ENCODE measurements around the gene WDR81. TPM values are rescaled to one million over a fixed set of nuclear protein-coding genes. Genes with fewer than 3 reads are reported as not detected.
"Not testable (repeated sequence)": the region's sequence is repeated elsewhere in the genome, so short reads cannot be mapped to it uniquely, and the experiment has no call there.

WDR81 gene
- total RNA-seq, 2 experiments from 2014 or later, result 6.3 to 7.3 TPM

DNA sequence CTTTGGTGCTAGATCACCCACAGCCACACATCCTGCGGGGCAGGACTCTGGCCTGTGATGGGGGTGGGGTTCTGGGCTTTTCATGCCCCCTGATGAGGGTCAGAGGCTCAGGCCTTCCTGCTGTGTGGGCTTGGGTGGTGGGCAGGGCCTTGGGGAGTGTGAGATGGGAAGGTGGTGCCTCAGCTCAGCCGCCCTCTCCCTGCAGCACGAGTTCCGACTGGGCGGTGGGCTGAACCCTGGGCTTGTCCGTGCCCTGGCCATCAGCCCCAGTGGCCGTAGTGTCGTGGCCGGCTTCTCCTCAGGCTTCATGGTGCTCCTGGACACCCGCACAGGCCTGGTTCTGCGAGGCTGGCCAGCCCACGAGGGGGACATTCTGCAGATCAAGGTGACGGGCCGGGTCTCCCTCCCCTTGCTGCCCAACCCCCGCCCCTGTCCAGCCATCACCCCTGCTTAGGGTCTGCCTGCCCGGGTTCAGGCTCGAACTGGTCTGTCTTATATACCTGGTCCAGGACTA lies 11.4 kb downstream of the WDR81 start:
- intact Hi-C loops (cut with micrococcal nuclease), result no loop called here
- H3K27me3 Mint-ChIP-seq, result no peaks in the 10 kb centered on the region
- POLR2A ChIA-PET, result no interaction called here
- H3K4me1 Mint-ChIP-seq (ENCODE audit: low read depth), result peaks cover 12% of the 10 kb centered on the region
- CTCF ChIA-PET, result interaction anchor here (0.9 kb wide), 1 partner anchor 20 kb away, joined by 3 read pairs; no protein-coding TSS in a partner anchor
- H3K4me3 Mint-ChIP-seq, result no peak overlapping the region
- H3K27ac Mint-ChIP-seq, result no peak overlapping the region
- H3K9me3 Mint-ChIP-seq, result no peaks in the 10 kb centered on the region
- peaks cover 6% of the 10 kb centered on the region for H3K36me3 Mint-ChIP-seq
- no peak for DNase-seq

DNA sequence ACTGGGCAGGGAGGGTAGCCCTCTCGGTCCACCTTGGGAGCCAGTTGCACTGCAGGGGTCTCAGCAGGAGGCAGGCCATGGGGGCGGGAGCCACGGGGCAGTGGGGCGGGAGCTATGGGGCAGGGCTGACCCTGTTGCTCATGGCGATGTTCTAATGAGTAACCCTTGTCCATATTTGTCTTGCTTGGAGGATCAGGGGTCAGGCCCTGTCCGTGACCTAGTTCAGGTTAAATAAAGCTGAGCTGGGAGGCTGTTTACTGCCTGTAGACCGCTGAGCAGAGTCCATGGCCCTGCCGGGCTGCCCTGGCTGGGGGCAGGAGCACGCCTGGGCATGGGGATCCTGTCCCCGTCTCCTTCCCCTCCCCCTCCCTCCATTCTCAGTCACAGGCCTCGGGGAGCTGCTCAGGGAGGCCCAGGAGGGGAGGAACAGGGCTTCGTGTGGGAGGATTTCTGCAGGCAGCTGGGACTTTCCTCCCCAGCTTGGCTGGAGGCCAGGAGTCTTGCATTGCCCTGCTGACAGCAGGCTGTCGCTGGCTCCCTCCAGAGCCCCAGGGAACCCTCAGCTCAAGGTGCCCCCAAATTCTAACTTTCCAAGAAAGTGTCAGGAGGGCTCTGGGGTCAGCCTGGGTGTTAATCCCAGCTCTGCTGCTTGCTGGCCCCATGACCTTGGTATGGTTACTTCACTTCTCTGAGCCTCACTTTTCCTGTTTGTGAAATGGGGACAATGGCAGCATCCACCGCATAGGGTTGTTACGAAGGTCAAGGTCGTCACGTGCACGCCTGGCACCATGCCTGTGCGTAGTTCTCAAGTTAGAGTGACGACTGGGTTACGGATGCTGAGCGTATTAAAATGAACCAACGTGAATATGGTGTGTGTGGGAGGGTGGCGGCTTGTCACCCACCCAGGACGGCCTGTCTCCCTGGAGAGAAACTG lies 12.1 kb downstream of the WDR81 start:
- POLR2A ChIA-PET, result interaction anchor here (0.8 kb wide), 1 partner anchor 20 kb away, joined by 6 read pairs; no protein-coding TSS in a partner anchor
- Mint-ChIP-seq H3K36me3 (peaks cover 6% of the 10 kb centered on the region), H3K27ac (no peak overlapping the region), H3K27me3 (no peaks in the 10 kb centered on the region), H3K4me3 (no peak overlapping the region), H3K9me3 (no peaks in the 10 kb centered on the region), H3K4me1 (ENCODE audit: low read depth) (peaks cover 12% of the 10 kb centered on the region)
- intact Hi-C loops (cut with micrococcal nuclease), result no loop called here
- CTCF ChIA-PET, result interaction anchor here (0.8 to 0.9 kb wide), 2 partner anchors 15 to 20 kb away, joined by 3 read pairs; no protein-coding TSS in a partner anchor
- DNase-seq, result peak; percentile 83

DNA sequence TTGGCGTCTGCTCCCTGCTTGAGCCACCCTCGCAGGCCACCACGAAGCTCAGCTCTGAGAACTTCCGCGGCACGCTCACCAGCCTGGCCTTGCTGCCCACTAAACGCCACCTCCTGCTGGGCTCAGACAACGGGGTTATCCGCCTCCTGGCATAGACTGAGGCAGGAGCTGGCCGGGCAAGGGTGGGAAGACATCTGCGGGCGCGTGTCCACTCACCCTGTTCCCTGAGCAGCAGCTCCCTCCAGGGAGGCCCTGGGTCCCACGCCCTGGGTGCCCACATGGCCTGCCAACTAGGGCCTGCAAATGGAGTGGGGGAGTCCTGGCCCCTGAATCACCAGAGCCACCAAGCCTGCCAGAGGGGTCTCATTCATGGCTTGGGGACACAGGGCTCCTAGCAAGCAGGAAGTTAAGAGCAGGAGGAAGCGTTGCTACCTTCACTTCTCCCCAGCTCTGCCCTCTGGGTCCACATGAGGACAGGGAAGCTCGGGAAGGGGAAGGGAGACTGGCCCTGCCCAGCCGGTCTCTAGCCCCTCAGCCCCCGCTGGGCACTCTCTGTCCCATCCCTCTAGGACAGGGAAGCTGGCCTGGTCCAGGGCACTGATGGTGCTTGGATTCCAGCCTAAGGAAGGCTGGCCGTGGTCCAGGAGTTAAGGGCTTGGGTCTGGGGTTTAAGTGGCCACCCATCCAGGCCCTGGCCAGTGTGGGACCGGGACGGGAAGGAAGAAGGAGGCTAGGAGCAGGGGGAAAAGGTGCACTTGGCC lies 13.2 kb downstream of the WDR81 start:
- no peak overlapping the region for H3K4me3 Mint-ChIP-seq
- POLR2A ChIA-PET, result no interaction called here
- intact Hi-C loops (cut with micrococcal nuclease), result no loop called here
- H3K27ac Mint-ChIP-seq, result no peak overlapping the region
- no peaks in the 10 kb centered on the region for H3K9me3 Mint-ChIP-seq
- CTCF ChIA-PET, result no interaction called here
- H3K27me3 Mint-ChIP-seq, result no peaks in the 10 kb centered on the region
- peaks cover 6% of the 10 kb centered on the region for H3K36me3 Mint-ChIP-seq
- no peak for DNase-seq
- H3K4me1 Mint-ChIP-seq (ENCODE audit: low read depth), result peaks cover 12% of the 10 kb centered on the region

DNA sequence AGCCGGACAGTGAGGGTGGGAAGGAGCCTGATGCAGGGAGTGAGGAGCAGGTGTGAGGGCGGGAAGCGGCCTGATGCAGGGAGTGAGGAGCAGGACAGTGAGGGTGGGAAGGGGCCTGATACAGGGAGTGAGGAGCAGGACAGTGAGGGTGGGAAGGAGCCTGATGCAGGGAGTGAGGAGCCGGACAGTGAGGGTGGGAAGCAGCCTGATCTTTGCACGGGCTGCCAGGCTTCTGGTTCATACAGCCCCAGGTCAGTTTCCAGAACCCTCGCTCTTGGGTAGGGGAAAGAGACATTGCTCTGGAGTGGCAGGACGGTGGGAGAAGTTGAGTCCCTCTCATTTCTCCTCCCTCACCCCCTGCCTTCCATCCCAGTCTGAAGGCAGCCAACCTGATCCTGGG lies 17.4 kb downstream of the WDR81 start:
- CTCF ChIA-PET; H3K27ac Mint-ChIP-seq; H3K27me3 Mint-ChIP-seq; H3K36me3 Mint-ChIP-seq; DNase-seq; intact Hi-C loops (cut with micrococcal nuclease); H3K9me3 Mint-ChIP-seq; H3K4me3 Mint-ChIP-seq; POLR2A ChIA-PET; H3K4me1 Mint-ChIP-seq (ENCODE audit: low read depth): not testable (repeated sequence)

DNA sequence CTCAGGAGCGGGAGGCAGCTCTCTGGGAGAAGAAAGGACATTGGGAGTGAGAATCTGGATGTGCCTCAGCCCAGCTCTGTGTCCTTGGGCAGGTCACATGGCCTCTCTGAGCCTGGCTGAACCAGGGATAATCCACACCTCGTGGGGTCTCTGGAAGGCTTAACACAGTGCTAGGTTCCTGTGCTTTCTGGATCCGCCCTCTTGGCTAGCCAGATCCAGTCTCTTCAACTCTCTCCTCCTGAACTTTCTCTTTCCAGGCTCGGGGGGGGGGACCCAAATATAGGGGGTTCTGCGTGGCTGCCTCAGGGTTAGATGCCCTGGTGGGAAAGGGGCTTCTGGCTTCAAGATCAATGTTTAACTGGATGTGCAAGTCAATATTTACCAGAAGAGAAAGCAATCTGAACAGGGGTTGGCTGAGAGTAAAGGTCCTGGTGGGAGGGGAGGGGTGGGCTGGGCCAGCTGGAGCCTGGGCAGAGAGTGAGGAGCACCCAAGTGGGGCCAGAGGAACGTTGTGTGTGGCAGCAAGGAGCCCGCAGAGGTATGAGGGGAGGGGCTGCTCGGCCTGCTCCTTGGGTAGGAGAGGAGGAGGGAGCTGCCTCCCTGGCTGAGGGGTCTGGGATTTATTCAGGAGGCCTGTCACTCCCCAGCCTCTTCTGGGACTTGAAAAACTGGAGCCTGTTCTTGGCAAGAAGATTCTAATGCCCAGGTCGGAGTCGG lies 18.0 kb downstream of the WDR81 start, which contains the start of gene SERPINF2:
TSS of gene SERPINF2 (plus strand) at position 501 of the 717 bp plus-strand sequence. CDS start 2,125 bp downstream, outside the sequence.
- ChIA-PET POLR2A (no interaction called here), CTCF (no interaction called here)
- Mint-ChIP-seq H3K27me3 (no peaks in the 10 kb centered on the region), H3K4me3 (no peak within 1 kb of the TSS), H3K4me1 (ENCODE audit: low read depth) (peaks cover under 1% of the 10 kb centered on the region), H3K36me3 (no peaks in the 10 kb centered on the region), H3K27ac (no peak within 1 kb of the TSS), H3K9me3 (no peaks in the 10 kb centered on the region)
- DNase-seq, result no peak
- intact Hi-C loops (cut with micrococcal nuclease), result no loop called here

DNA sequence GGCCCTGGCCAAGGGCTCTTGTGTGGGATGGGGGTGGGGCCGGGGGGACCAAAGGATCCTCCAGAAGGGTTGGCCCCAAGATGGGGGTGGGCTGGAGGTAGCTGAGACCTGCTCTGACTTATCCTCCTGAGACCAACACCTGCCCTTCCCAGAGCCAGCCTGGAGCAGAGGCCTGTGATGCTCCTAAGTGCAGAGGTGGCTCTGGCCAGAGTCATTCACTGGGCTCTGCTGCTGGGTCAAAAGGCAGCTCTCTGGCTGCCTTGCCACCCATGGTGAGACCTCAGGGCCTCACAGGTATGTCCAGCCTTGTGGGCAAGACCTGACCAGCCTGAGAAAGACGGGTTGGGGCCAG lies 18.6 kb downstream of the WDR81 start:
- no peak overlapping the region for H3K27ac Mint-ChIP-seq
- no peaks in the 10 kb centered on the region for H3K27me3 Mint-ChIP-seq
- intact Hi-C loops (cut with micrococcal nuclease), result no loop called here
- no peaks in the 10 kb centered on the region for H3K9me3 Mint-ChIP-seq
- ChIA-PET POLR2A (no interaction called here), CTCF (no interaction called here)
- no peak overlapping the region for H3K4me3 Mint-ChIP-seq
- no peaks in the 10 kb centered on the region for H3K36me3 Mint-ChIP-seq
- no peaks in the 10 kb centered on the region for H3K4me1 Mint-ChIP-seq (ENCODE audit: low read depth)
- no peak for DNase-seq

DNA sequence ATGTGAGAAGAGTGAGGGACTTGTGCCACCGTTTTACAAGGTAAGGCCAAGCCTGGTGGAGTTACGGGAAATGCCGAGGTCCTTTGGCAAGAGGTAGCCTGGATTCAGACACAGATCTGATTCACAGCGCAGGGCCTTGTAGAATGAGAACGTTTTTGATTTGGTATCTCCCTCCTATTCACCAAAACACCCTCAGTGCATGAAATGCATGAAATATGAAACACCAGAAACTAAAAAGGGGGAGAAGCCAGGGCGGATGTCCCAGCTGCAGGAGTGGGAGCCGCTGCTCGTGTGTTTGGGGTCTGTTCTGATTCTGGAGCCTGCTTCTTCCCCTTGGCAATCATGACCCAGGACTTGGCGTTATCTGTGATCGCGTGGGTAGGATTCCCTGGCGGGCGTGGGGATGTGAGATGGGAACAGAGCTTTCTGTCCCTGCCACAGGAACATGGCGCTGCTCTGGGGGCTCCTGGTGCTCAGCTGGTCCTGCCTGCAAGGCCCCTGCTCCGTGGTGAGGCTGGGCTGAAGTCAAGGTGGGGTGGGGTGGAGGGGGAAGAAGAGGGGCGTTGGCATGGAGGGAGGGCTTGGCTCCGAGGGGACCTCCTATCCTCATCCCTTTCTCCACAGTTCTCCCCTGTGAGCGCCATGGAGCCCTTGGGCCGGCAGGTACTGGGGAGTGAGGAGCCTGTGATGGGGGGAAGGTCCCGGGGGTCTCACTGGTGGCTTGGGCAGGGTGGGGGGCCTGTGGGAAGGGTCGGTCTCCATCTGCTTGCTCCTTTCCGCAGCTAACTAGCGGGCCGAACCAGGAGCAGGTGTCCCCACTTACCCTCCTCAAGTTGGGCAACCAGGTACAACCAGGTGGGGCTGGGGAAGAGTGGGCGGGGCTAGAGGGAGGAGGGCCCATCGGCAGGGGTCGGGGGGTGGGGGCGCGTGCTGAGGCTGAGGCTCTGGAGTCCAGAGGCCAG lies 20.3 kb downstream of the WDR81 start:
- CTCF ChIA-PET, result no interaction called here
- no peak overlapping the region for H3K4me3 Mint-ChIP-seq
- intact Hi-C loops (cut with micrococcal nuclease), result no loop called here

DNA sequence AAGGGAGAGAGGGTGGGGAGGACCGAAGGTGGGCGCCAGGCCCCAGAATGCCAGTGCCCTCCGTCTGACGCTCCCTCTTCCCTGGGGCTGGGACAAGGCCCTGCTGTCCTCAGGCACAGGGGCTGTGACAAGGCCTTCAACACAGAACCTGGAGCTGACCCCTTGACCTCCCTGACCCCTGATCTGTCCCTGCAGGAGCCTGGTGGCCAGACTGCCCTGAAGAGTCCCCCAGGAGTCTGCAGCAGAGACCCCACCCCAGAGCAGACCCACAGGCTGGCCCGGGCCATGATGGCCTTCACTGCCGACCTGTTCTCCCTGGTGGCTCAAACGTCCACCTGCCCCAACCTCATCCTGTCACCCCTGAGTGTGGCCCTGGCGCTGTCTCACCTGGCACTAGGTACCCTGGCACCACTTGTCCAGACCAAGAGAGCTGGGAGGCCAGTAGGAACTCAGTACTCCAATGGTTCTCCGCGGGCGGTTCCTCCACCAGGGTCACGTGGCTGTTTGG lies 21.1 kb downstream of the WDR81 start:
- DNase-seq, result no peak

More for the DNA sequence above, 20.3 kb downstream of the WDR81 start:
- no peaks in the 10 kb centered on the region for H3K4me1 Mint-ChIP-seq (ENCODE audit: low read depth)
- POLR2A ChIA-PET, result no interaction called here
- no peaks in the 10 kb centered on the region for H3K36me3 Mint-ChIP-seq
- no peak overlapping the region for H3K27ac Mint-ChIP-seq
- H3K27me3 Mint-ChIP-seq, result no peaks in the 10 kb centered on the region
- no peak for DNase-seq
- H3K9me3 Mint-ChIP-seq, result no peaks in the 10 kb centered on the region

DNA sequence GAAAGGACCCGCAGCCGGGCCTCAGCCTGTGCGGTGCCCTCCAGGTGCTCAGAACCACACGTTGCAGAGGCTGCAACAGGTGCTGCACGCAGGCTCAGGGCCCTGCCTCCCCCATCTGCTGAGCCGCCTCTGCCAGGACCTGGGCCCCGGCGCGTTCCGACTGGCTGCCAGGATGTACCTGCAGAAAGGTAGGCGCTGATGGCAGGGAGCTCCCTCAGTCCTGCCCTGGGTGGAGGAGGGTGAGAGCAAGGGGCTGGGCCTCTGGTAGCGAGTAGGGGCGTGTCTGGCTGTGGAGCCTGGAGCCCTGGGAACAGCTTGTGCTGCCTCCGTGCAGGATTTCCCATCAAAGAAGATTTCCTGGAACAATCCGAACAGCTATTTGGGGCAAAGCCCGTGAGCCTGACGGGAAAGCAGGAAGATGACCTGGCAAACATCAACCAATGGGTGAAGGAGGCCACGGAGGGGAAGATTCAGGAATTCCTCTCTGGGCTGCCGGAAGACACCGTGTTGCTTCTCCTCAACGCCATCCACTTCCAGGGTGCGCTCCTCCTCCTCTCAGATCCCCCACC lies 22.6 kb downstream of the WDR81 start:
- CTCF ChIA-PET, result no interaction called here
- Mint-ChIP-seq H3K27me3 (no peaks in the 10 kb centered on the region), H3K9me3 (no peaks in the 10 kb centered on the region), H3K36me3 (no peaks in the 10 kb centered on the region), H3K27ac (no peak overlapping the region), H3K4me1 (ENCODE audit: low read depth) (no peaks in the 10 kb centered on the region), H3K4me3 (no peak overlapping the region)
- no peak for DNase-seq
- POLR2A ChIA-PET, result no interaction called here
- intact Hi-C loops (cut with micrococcal nuclease), result no loop called here

More for the DNA sequence above, 21.1 kb downstream of the WDR81 start:
- ChIA-PET POLR2A (no interaction called here), CTCF (no interaction called here)
- Mint-ChIP-seq H3K27me3 (no peaks in the 10 kb centered on the region), H3K4me3 (no peak overlapping the region), H3K27ac (no peak overlapping the region), H3K9me3 (no peaks in the 10 kb centered on the region), H3K36me3 (no peaks in the 10 kb centered on the region), H3K4me1 (ENCODE audit: low read depth) (no peaks in the 10 kb centered on the region)
- intact Hi-C loops (cut with micrococcal nuclease), result no loop called here

DNA sequence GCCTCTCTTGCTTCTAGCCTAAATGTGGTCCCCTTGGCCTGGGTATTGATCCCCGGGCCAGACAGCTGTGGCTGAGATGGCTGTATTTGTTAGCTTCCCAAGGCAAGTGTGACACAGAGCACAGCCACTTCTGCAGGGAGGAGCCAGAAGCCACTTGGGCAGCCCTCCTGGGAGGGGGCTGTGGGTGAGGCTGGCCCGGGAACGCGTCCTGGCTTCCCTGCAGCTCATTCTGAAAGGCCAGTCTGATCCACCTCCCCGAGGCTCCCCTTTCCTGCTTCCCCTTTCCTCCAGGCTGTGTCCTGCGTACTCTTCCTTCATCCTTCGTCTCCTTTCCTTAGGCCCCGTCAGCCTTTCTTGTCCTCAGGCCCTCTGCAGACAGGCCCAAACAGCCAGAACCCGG lies 26.1 kb downstream of the WDR81 start:
- Mint-ChIP-seq H3K36me3 (no peaks in the 10 kb centered on the region), H3K9me3 (no peaks in the 10 kb centered on the region), H3K27ac (no peak overlapping the region), H3K27me3 (no peaks in the 10 kb centered on the region), H3K4me1 (ENCODE audit: low read depth) (no peaks in the 10 kb centered on the region), H3K4me3 (no peak overlapping the region)
- DNase-seq, result no peak
- ChIA-PET CTCF (interaction anchor here (1.7 kb wide), 1 partner anchor 33 kb away, joined by 5 read pairs; no protein-coding TSS in a partner anchor), POLR2A (no interaction called here)
- intact Hi-C loops (cut with micrococcal nuclease), result no loop called here

Measured in activated CD4-positive, alpha-beta memory T cell treated with anti-CD3 and anti-CD28 coated beads for 36 hours (primary cell).